Retina (tissue), 1 donor: ENCODE measurements around the gene GFOD1.
"Not testable (repeated sequence)": the region's sequence is repeated elsewhere in the genome, so short reads cannot be mapped to it uniquely, and the experiment has no call there.

Source experiments
- DNase-seq: peaks from one replicate; pipeline ENCODE4 v3.0.0-alpha.2; 2016

Gene GFOD1

DNA sequence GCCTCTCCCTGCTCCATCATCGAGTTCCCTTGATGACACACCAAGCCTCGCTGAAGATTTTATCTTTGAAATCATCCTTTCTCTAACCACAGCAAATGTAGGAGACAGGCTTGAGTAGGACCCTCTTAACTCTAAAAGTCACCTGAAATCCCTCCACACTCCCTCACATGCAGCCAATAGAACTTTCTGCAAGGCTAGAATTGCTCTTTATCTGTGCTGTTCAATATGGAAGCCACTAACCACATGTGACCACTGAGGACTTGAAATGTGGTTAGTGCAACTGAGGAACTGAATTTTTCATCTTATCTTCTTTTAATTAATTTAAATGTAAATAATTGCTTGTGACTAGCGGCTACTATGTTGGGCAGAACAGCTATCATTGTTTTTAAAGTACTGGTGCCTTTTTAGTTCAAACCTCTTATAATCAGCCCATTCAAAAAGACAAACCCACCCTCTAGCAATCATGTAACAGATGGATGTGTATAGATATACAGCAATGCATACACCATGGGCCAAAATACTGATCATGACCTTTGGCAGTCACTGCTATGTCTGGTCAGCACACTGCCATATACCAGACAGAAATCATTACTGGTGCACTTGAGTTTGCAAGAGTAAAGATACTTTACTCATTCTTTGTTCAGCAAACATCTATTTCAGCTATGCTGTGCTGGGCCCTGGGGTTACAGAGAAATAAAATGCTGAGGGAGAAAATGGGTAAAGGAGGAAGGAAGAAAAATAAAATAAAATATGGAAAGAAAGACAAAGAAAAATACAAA, 50.0 kb downstream of the GFOD1 start:
- DNase-seq: no peak

GRCh38 chr6:13436399-13437217, 50.8 kb downstream of the GFOD1 start:
- no peak for DNase-seq

GRCh38 chr6:13435477-13436246, 51.7 kb downstream of the GFOD1 start:
- no peak for DNase-seq

DNA sequence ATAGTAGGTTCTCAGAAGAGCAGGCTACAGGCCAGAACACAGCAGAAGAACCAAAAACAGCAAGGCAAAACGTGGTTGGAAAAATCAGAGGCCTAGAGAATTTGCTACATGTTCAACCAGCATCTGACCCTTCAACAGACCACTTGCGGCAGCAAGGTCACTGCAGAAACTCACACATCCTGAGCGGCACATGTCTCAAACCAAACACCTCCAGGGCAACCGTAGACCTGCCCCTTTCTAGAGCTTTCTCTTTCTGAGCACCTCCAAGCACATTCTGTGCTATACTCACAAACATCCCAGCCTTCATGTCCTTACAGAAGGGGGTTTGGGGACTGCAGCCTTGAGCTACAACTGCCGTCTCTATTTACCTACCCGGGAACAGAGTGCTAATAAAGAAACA, 52.6 kb downstream of the GFOD1 start:
- DNase-seq: no peak

DNA sequence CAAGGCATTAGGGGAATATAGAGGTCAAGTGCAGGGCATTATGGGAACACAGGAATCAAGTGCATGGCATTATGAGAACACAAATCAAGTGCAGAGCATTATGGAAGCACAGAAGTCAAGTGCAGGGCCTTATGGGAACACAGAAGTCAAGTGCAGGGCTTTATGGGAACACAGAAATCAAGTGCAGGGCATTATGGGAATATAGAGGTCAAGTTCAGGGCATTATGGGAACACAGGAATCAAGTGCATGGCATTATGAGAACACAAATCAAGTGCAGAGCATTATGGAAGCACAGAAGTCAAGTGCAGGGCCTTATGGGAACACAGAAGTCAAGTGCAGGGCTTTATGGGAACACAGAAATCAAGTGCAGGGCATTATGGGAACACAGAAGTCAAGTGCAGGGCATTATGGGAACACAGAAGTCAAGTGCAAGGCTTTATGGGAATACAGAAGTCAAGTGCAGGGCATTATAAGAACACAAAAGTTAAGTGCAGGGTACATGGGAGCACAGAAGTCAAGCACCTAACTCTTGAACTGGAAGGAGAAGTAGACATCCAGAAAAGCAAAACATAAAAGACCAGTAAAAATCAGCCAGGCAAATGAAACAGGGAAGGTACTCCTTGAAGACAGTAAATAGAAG, 53.1 kb downstream of the GFOD1 start:
- not testable (repeated sequence) for DNase-seq

- DNase-seq: no peak
Measured at GRCh38 chr6:13433709-13434121, 53.7 kb downstream of the GFOD1 start.

DNA sequence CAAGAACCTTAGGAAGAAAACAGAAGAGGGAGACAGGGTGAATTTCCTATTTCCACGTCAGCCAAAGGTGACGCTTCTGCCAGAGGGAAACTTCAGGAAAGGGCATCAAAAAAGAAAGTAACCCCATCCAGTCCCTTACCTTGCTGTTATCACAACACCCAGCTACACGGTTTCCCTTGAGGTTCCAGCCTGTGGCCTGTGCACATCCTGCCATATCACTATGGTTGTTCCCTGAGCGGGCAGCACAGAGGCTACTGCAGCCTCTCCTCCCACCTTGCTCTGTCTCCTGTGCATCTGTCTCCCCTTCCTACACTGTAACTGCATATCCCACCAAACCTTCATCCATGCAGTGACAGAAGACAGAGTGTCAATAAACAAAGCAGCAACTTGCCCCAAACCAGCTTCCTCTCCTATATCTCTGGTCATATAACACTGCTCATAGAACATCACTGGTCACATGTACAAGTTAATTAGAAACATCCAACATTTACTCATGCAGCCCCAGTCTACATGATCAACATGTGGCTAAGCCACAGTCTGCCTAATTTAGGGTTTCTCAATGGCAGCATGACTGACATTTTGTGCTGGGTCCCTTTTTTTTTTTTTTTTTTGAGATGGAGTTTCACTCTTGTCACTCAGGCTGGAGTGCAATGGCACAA, 54.7 kb downstream of the GFOD1 start:
- no peak for DNase-seq

GRCh38 chr6:13431861-13432465, 55.4 kb downstream of the GFOD1 start:
- DNase-seq: no peak

GRCh38 chr6:13431059-13431656, 56.2 kb downstream of the GFOD1 start:
- DNase-seq: no peak

DNA sequence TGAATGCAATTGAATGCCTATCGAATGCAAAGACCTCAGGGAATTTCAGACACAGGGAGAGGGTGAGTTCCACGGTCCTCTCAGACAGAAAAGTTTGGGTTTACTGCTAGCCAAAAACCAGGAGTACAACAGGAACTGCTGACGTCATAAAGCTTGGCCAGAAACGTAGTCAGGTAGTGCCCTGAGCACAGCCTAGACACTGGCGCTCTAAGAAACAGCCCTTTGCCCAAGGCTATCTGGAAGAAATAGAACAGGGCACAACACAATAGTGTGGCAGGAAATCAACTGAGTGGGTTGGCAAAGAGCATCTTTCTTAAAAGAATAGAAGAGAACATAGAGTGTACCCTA, 58.0 kb downstream of the GFOD1 start:
- no peak for DNase-seq

GRCh38 chr6:13428583-13429405, 58.6 kb downstream of the GFOD1 start:
- peak; percentile 42 for DNase-seq

- DNase-seq: peak; percentile 56
Measured at GRCh38 chr6:13427801-13428582, 59.4 kb downstream of the GFOD1 start.

- no peak for DNase-seq
Measured at GRCh38 chr6:13427316-13427715, 60.1 kb downstream of the GFOD1 start.

DNA sequence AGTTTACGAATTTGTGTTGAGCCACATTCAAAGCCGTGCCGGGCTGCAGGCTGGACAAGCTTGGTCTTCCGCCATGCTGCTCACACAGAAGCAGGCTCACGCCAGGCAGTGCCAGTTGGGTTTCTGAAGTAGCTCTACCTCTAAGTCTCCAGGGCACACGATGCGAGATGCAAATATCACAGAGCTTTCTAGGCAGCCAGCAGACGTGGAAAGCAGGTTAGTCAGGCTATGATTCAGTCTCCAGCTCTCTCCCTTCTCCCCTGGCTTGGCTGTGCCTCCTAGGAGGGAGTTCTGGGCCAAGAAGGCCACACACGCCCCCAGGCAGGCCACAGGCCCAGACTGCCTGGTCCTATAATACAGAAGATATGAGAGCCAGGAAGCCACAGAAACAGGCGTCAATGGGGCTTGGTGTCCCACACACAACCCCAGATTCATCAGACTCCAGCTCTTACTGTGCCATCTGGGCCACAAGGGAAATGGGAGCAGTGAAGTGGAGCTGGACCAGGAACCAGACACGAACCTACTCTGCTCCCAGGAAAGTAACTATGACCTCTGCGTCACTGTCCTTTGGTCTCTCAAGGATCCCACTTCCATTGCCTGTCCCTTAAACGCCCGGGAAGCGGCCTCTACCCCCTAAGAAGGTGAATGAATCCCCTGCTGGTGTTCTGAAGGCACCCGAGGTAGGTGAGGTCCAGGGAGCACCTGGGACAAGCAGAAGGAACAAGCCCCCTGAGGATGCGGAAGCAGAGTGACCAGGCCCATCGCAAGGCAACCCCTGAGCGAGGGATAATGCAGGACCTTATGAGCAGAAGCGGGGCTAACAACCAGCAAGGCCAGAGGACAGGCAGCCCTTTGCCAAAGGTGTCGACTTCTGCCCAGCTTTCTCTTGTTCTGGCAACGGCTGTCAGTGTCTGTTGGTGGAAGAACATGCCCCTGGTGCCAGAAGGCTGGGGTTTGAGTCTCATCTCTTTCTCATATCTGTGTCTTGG, 61.2 kb downstream of the GFOD1 start:
- no peak for DNase-seq

- no peak for DNase-seq
Measured at GRCh38 chr6:13425270-13425873, 62.0 kb downstream of the GFOD1 start.

- no peak for DNase-seq
Measured at GRCh38 chr6:13423252-13423651, 64.1 kb downstream of the GFOD1 start.

- no peak for DNase-seq
Measured at GRCh38 chr6:13422681-13423221, 64.6 kb downstream of the GFOD1 start.
